Muscle of back (tissue), 11 donors: Measurements from ENCODE around the gene TSPAN18. TPM values are rescaled to one million over a fixed set of nuclear protein-coding genes. Genes with fewer than 3 reads are reported as not detected.
A peak's percentile ranks its signal among the peaks of the same experiment; 100 is the strongest.

ENCODE experiments used
- DNase-seq, 3 donors: peaks; one replicate each; pipeline versions ENCODE4 v3.0.0 to v3.0.0-alpha.2; 2013
- polyA plus RNA-seq, 10 donors: library from polyadenylated mRNA; unstranded; fragments of 120-200 nt; gene quantifications; one replicate each; pipeline ENCODE4 v1.2.1, GENCODE V29; 2013; ENCODE audit not compliant: insufficient read length in 10 of 10

TSPAN18 gene
- polyA plus RNA-seq, 10 donors, result 33.7 to 58.7 (median 46.0) TPM

- DNase-seq, result no peak
These were observed 113.9 kb downstream of the TSPAN18 start for GRCh38 chr11:44840521-44841251.

- DNase-seq, result peak; percentile 81 to 94 (median 89)
These were observed 115.5 kb downstream of the TSPAN18 start for GRCh38 chr11:44842220-44842619.

GRCh38 chr11:44846852-44847251 is 120.1 kb downstream of the TSPAN18 start:
- no peak for DNase-seq

GRCh38 chr11:44847316-44847715 is 120.6 kb downstream of the TSPAN18 start:
- no peak for DNase-seq

GRCh38 chr11:44848203-44848962 is 121.6 kb downstream of the TSPAN18 start:
- no peak for DNase-seq

- DNase-seq, result no peak
These were observed 122.2 kb downstream of the TSPAN18 start for GRCh38 chr11:44848963-44849350.

- DNase-seq, result no peak
These were observed 122.7 kb downstream of the TSPAN18 start for GRCh38 chr11:44849424-44849823.

- DNase-seq, result no peak
These were observed 123.2 kb downstream of the TSPAN18 start for GRCh38 chr11:44849922-44850321.

GRCh38 chr11:44851496-44851895 is 124.7 kb downstream of the TSPAN18 start:
- no peak for DNase-seq

- DNase-seq, result no peak
These were observed 125.5 kb downstream of the TSPAN18 start for GRCh38 chr11:44852159-44852747.

- no peak for DNase-seq
These were observed 126.2 kb downstream of the TSPAN18 start for GRCh38 chr11:44852952-44853351.

- no peak for DNase-seq
These were observed 126.9 kb downstream of the TSPAN18 start for GRCh38 chr11:44853666-44854065.

- DNase-seq, result no peak
These were observed 127.3 kb downstream of the TSPAN18 start for GRCh38 chr11:44854086-44854485.

GRCh38 chr11:44854741-44855492 is 128.2 kb downstream of the TSPAN18 start:
- no peak for DNase-seq

- DNase-seq, result no peak
These were observed 128.7 kb downstream of the TSPAN18 start for GRCh38 chr11:44855493-44855849.

- no peak for DNase-seq
These were observed 130.8 kb downstream of the TSPAN18 start for GRCh38 chr11:44857490-44858090.

GRCh38 chr11:44858796-44859527 is 132.2 kb downstream of the TSPAN18 start:
- DNase-seq, result no peak

GRCh38 chr11:44859528-44859925 is 132.8 kb downstream of the TSPAN18 start:
- no peak for DNase-seq

- no peak for DNase-seq
These were observed 133.6 kb downstream of the TSPAN18 start for GRCh38 chr11:44860346-44860745.

- DNase-seq, result peak in 1 of 3 donors; percentile 97
These were observed 135.2 kb downstream of the TSPAN18 start for GRCh38 chr11:44861849-44862557.
